Right cardiac atrium (tissue), 5 donors: ENCODE measurements around the gene VEPH1. TPM values are rescaled to one million over a fixed set of nuclear protein-coding genes. Genes with fewer than 3 reads are reported as not detected.

Experiments
- ATAC-seq, 2 donors: fragments of 200-7000 bp; cut with Tn5 transposase; one replicate each; pipeline versions ENCODE4 v1.8.0 to v1.9.1; 2020; ENCODE audit warnings: moderate library complexity in 2 of 2, mild to moderate bottlenecking in 1 of 2
- DNase-seq, 3 donors: peaks; one replicate each; pipeline ENCODE4 v3.0.0-alpha.2; 2020
- H3K27ac ChIP-seq: one replicate; pipeline ENCODE4 v1.5.1; 2013; ENCODE audit warnings: mild to moderate bottlenecking, low read length, control low read depth, moderate library complexity
- H3K27me3 ChIP-seq: one replicate; pipeline ENCODE4 v1.6.1; 2013; ENCODE audit not compliant: control insufficient read depth, insufficient read depth
- H3K4me1 ChIP-seq: one replicate; pipeline ENCODE4 v1.6.1; 2013; ENCODE audit warnings: low read length; ENCODE audit not compliant: control insufficient read depth, insufficient read depth
- H3K4me3 ChIP-seq: one replicate; pipeline ENCODE4 v1.5.1; 2013; ENCODE audit warnings: low read length, control low read depth
- H3K9me3 ChIP-seq: one replicate; pipeline ENCODE4 v1.6.1; 2013; ENCODE audit warnings: low read length; ENCODE audit not compliant: control insufficient read depth
- WGBS: extraction: QIAGEN DNeasy Blood & Tissue Kit; methylation state at CpG from one replicate; pipeline ENCODE4 v1.1.7; 2013; 5-methylcytosine and 5-hydroxymethylcytosine counted together
- intact Hi-C, 4 donors: fragments of 100-400 bp; cut with DNase I; formaldehyde crosslinking; loops; one replicate each; pipeline versions ENCODE4 v1.11.0 to v1.14.0; 2022 to 2023
- polyA plus RNA-seq: library from polyadenylated mRNA; stranded (reverse); fragments of 200-250 nt; gene quantifications from one replicate; pipeline ENCODE4 v1.2.3, GENCODE V29; 2013
- total RNA-seq, 4 donors: library from RNA; stranded (reverse); fragmentation: NEBNext Ultra II Directional; extraction: Animal tissue kit (Norgen Biotek cat#: 25700); gene quantifications; one replicate each; pipeline ENCODE4 v1.2.1, GENCODE V29; 2021
- donor health status: healthy with polysubstance abuse.
- donor health status: DM: no; HTN: yes; CAD: no.
- donor health status: DM: no; HTN: no; CAD: no.
- donor health status: DM: no; HTN: yes; CAD: no; lungs with severe emphysema.
- donor health status: DM: yes; HTN: yes; CAD: no.

VEPH1 gene
- total and polyA plus RNA-seq, 5 donors, result 0.22 to 0.26 (median 0.25) TPM; not detected in 2

DNA sequence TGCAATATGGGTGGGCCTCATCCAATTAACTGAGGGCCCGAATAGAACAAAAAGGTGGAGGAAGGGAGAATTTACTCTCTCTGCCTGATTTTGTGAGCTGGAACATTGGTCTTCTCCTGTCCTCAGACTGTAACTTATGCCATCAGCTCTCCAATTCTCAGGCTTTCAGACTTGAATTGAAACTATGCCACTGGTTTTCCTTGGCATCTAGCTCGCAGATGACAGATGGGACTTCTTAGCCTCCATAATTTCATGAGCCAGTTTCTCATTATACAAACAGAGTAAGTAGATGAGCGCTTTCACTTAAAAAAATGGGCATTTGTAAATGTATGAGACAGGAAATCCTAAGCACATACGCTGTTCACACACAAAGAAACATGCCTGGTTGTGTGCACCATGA is 75.3 kb downstream of the VEPH1 start:
- no peak for ATAC-seq
- no peak for DNase-seq
- H3K27ac ChIP-seq, result no peak overlapping the region
- no peak overlapping the region for H3K4me3 ChIP-seq
- intact Hi-C loops, result no loop called here
- H3K27me3 ChIP-seq, result no peaks in the 10 kb centered on the region
- H3K9me3 ChIP-seq, result no peaks in the 10 kb centered on the region
- WGBS, result 85% methylated on average over 4 of the region's 4 CpGs
- H3K4me1 ChIP-seq, result no peaks in the 10 kb centered on the region

DNA sequence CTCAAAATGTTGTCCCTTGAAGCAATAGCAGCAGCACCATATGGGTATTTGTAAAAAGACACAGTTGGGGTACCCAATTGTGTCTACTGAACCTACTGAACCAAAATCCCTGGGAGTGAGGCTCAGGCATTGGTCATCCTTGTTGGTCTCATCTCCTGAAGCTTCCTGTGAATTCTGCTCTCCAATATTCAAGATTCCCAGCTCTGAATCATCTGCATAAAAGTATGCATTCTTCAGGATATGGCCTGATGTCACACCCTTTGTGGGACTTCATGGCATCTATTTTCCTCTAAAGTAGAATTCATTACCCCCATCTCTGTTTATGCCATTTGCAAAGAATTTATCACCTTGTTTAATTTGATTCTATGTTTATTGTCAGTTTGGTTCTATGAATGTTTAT is 79.9 kb downstream of the VEPH1 start:
- Histone ChIP-seq H3K27ac (no peak overlapping the region), H3K4me1 (no peaks in the 10 kb centered on the region), H3K4me3 (no peak overlapping the region), H3K9me3 (no peaks in the 10 kb centered on the region), H3K27me3 (no peaks in the 10 kb centered on the region)
- ATAC-seq, result no peak
- intact Hi-C loops, result no loop called here
- no peak for DNase-seq

DNA sequence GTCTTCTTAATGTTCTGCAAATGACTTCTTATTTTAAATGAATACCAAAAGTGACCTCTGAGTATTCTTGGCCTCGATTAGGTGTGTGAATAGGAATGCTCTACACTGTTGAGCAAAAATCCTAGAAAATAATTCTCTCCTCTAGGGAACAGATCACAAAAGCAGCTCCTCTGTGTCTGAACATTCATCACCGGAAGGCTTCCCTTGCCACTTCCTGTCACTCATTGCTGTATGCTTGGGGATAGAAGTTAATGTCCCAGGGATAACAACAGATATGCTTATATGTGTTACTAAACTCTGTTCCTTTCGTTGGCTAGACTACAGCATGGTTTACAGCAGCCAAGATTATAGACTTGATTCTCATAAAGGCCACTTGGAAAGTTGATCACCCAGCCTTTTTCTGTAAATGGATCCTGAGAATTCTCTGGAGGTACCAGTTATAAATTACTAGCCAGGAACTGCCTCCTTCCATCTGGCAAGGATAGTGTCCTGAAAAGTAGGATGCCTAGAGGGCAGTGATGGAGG is 82.5 kb downstream of the VEPH1 start:
- Histone ChIP-seq H3K4me1 (no peaks in the 10 kb centered on the region), H3K9me3 (no peaks in the 10 kb centered on the region), H3K27me3 (no peaks in the 10 kb centered on the region), H3K27ac (no peak overlapping the region), H3K4me3 (no peak overlapping the region)
- DNase-seq (no peak), ATAC-seq (no peak)
- WGBS, result 62% methylated on average over 3 of the region's 3 CpGs
- intact Hi-C loops, result no loop called here

DNA sequence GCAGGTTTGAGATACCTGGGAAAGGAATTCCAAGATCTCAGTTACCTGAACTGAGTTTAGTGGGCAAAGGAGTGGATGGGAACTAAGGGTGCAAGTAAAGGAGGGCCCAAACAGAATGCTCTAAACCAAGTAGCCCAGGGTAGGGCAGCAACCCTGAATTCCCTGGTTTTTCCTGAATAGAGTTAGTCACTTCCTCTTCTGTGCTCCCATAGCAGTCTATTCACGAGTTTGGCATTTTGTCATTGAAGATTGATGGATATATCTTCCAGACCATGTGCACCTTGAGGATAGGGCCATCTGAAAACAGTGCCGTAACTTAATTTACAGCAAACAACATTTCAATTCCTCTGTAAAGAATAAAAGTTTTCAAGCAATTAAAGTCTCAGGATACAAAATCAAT is 85.1 kb downstream of the VEPH1 start:
- no peaks in the 10 kb centered on the region for H3K27me3 ChIP-seq
- intact Hi-C loops, result no loop called here
- no peaks in the 10 kb centered on the region for H3K9me3 ChIP-seq
- no peak overlapping the region for H3K27ac ChIP-seq
- DNase-seq (no peak), ATAC-seq (no peak)
- no peak overlapping the region for H3K4me3 ChIP-seq
- WGBS, result 78% methylated on average over 2 of the region's 2 CpGs
- no peaks in the 10 kb centered on the region for H3K4me1 ChIP-seq

DNA sequence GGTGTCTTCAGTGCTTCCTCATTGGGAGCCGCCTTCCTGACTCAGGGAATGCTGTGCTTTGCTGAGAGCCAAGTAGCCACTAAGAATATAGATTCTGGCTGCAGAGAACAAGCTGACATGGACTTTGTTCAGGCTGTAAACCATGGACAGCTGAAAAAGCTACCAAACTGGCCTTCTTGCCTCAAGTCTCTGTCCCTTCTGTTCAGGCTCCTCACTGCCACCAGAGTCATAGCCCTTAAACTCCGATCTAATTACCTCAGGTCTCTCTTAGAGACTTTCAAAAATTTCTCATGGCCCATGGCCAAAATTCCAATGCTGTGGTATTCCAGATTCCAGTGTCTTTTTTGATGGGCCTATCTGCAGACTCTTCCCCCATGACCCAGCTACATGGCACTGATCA is 86.0 kb downstream of the VEPH1 start:
- DNase-seq (no peak), ATAC-seq (no peak)
- intact Hi-C loops, result no loop called here
- Histone ChIP-seq H3K9me3 (no peaks in the 10 kb centered on the region), H3K27ac (no peak overlapping the region), H3K27me3 (no peaks in the 10 kb centered on the region), H3K4me1 (no peaks in the 10 kb centered on the region), H3K4me3 (no peak overlapping the region)
- WGBS, result 73% methylated on average over 2 of the region's 2 CpGs

DNA sequence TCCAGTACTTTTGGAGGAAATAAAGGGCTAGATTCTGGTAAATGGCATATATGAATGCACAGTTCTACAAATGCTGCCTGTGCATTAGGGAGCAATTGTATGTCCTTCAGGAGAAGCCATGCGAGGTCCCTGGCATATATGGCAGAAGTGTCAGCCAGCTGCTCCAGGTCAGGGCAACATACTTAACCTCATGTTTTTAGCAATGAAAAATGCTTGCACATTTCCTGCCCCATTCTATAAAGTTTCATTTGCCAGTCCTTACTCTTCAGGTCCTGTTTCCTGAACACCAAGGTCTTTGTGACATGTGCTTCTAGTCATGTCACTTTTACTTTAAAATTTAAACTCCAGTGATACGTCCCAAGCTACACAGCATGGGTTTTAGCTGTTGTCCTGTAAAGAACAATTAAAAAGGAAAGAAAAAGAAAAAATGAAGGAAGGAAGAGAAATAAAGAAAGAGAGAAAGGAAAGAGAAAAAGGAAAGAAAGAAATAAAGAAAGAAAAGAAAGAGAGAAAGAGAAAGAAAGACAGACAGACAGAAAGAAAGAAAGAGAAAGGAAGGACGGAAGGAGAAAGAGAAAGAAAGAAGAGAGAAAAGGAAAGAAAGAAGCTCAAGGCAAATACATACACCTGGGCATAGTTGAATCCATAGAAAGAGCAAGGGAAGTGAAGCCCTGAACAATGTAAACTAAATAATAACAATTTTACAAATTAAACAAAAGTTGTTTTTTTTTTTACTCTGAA is 86.7 kb downstream of the VEPH1 start:
- Histone ChIP-seq H3K27me3 (no peaks in the 10 kb centered on the region), H3K4me3 (no peak overlapping the region), H3K9me3 (no peaks in the 10 kb centered on the region), H3K4me1 (no peaks in the 10 kb centered on the region), H3K27ac (no peak overlapping the region)
- no peak for DNase-seq
- WGBS, result 75% methylated on average over 3 of the region's 3 CpGs
- intact Hi-C loops, result no loop called here
- no peak for ATAC-seq

DNA sequence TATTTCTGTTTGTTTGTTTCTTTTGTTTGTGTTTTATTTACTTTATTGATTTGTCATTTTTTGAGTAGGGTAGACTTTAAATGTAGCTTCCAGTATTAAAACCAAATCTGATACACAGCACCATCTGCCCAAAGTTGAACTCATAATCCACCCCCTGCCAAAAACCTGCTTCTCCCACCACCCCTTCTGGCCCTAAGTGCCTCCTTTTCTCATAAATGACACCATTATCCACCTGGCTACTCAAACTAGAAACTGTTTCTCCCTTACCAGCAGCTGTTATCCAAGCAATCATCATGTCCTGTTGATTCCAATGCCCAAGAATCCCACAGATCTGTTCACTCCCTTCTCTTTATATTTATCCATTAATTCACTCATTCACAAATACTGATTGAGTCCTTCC is 88.4 kb downstream of the VEPH1 start:
- DNase-seq, result no peak
- Histone ChIP-seq H3K27me3 (no peaks in the 10 kb centered on the region), H3K9me3 (no peaks in the 10 kb centered on the region), H3K27ac (no peak overlapping the region), H3K4me1 (no peaks in the 10 kb centered on the region), H3K4me3 (no peak overlapping the region)
- no peak for ATAC-seq
- intact Hi-C loops, result no loop called here

DNA sequence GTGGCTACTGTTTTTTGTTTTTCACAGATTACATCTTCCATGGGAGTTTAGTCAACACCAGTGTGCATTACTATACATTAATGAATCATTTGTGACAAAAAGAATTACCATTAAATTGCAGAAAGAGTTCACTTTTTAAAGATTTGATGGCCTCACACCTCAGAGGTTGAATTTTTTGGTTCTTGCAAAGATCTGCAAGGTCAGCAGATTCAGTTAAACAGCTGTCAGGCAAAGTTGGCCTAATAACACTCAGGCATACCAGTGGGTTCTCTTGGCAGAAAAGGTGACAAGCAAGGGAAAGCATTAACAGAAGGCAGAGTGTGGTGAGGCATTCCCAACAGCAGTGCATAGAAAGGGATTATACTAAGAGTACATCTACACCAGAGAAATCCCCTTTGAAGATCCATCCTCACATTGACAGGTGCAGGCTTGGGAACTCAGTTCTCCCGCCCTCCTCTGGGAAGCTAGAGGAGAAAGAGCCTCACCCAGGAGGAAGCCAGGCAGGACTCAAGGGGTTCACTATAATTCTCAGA is 90.8 kb downstream of the VEPH1 start:
- H3K9me3 ChIP-seq, result no peaks in the 10 kb centered on the region
- DNase-seq (no peak), ATAC-seq (no peak)
- WGBS, result 86% methylated on average over 1 of the region's 1 CpG
- intact Hi-C loops, result no loop called here
- no peak overlapping the region for H3K4me3 ChIP-seq
- no peaks in the 10 kb centered on the region for H3K4me1 ChIP-seq
- no peaks in the 10 kb centered on the region for H3K27me3 ChIP-seq
- no peak overlapping the region for H3K27ac ChIP-seq

DNA sequence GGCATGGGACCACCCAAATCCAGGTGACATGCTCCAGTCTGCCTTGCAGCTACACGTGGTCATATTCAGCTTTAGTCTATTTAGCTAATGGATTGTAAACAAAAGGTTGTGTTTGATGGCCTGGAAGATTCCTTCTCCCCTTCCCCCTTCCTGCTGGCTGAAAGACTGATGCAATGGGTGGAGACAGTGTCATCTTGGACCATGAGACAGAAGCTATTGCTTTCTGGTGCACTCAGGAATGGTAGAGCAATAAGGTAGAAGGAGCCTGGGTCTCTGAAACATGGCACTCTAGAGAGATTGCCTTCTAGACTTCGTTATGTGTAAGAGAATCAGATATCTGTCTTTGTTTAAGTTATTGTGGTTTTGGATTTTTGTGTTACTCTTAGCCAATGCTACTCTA is 92.3 kb downstream of the VEPH1 start:
- intact Hi-C loops, result no loop called here
- 59% methylated on average over 2 of the region's 2 CpGs for WGBS

DNA sequence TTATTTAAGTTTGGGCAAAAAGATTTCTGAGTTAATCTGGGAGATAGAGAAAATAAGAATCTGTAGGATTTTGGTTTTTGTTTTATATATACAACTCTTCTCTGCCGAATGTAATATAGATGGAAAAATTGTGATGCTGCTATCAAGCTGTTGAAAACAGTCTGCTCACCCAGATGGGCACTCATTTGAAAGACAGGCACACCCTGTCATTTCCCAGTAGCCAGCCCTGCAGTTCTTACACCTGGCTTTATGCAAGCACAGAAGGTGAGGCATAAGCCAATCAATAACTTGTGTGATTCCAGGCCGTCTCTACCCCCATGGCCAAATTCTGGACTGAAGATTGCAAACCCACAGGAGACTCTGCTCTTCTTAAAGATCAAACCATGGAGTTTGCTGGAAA is 93.7 kb downstream of the VEPH1 start:
- ATAC-seq, result no peak
- Histone ChIP-seq H3K4me1 (no peaks in the 10 kb centered on the region), H3K27ac (no peak overlapping the region), H3K27me3 (no peaks in the 10 kb centered on the region), H3K4me3 (no peak overlapping the region), H3K9me3 (no peaks in the 10 kb centered on the region)
- WGBS, result 96% methylated on average over 2 of the region's 2 CpGs
- intact Hi-C loops, result no loop called here
- DNase-seq, result no peak

More for the DNA sequence above, 92.3 kb downstream of the VEPH1 start:
- H3K27ac ChIP-seq, result no peak overlapping the region
- no peak overlapping the region for H3K4me3 ChIP-seq
- DNase-seq (no peak), ATAC-seq (no peak)
- H3K4me1 ChIP-seq, result no peaks in the 10 kb centered on the region
- H3K27me3 ChIP-seq, result no peaks in the 10 kb centered on the region
- no peaks in the 10 kb centered on the region for H3K9me3 ChIP-seq

DNA sequence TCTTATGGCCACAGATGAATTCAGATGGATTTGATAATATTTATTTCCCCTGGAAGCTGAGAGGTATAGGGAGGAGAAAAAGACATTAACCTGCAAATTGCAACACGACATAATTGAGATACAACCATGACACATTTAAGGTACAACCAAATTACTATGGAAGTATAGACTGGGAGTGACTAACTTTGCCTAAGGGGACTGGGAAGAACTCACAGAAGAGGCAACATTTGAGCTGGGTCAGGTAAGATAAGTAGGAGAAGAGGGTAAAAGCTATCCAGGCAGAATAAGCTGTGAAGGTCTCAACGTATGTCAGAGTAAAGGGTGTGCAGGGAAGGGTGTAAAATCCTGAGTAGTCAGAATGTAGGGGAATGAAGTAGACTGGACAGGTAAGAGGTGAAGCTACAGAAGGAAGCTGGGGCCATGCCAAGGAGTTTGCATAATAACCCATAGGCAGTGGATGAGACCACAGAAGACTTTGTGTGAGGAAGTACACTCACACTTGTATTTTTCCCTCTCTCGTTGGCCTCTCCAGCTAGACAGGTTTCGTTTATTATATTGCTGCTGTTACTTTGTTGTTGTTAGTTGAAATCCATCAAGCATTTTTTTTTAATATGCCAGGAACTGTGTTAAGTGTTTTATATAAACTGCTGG is 94.6 kb downstream of the VEPH1 start:
- no peak overlapping the region for H3K4me3 ChIP-seq
- DNase-seq (no peak), ATAC-seq (no peak)
- intact Hi-C loops, result no loop called here
- H3K4me1 ChIP-seq, result no peaks in the 10 kb centered on the region
- no peak overlapping the region for H3K27ac ChIP-seq
- H3K9me3 ChIP-seq, result no peaks in the 10 kb centered on the region
- WGBS, result 80% methylated on average over 4 of the region's 4 CpGs
- no peaks in the 10 kb centered on the region for H3K27me3 ChIP-seq
